Measurements from ENCODE around the gene LGI4. TPM values are rescaled to one million over a fixed set of nuclear protein-coding genes. Genes with fewer than 3 reads are reported as not detected.
"Not testable (repeated sequence)": the region's sequence is repeated elsewhere in the genome, so short reads cannot be mapped to it uniquely, and the experiment has no call there.

The LGI4 gene
- total and polyA plus RNA-seq, 8 donors = 3.1 to 40.0 (median 13.4) TPM

DNA sequence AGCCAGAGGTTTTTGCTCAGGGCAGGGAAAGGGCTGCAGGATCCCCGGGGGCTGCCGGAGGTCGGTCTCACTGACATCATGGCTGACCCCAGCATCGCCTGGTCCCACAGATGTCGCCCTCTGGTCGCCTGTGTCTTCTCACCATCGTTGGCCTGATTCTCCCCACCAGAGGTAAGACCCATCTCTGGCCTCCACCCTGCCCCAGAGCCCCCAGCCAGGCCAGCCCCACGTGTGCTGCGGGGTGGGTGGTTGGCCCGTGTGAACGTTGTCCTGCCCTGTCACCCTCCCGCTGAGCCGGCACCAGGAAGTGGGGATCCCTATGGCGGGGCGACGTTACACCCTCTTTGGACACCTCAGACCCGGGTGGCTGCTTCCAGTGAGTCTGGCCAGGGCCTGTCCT lies 20.6 kb upstream of the LGI4 start:
- H3K9me3 ChIP-seq = no peaks in the 10 kb centered on the region
- peaks cover 0 to 58% (median 9%) of the 10 kb centered on the region in 3 donors for H3K27me3 ChIP-seq
- intact Hi-C loops (cut with DNase I; ENCODE audit: low total_unique reads) = no loop called here
- WGBS, 5 donors = 20 to 37% (median 27%) methylated on average over 12 to 17 of the region's 17 CpGs
- no peak for DNase-seq
- TF ChIP-seq EP300 (IDR thresholded peaks at IDR 0.05) = no peak
- TF ChIP-seq, protein P1, sequence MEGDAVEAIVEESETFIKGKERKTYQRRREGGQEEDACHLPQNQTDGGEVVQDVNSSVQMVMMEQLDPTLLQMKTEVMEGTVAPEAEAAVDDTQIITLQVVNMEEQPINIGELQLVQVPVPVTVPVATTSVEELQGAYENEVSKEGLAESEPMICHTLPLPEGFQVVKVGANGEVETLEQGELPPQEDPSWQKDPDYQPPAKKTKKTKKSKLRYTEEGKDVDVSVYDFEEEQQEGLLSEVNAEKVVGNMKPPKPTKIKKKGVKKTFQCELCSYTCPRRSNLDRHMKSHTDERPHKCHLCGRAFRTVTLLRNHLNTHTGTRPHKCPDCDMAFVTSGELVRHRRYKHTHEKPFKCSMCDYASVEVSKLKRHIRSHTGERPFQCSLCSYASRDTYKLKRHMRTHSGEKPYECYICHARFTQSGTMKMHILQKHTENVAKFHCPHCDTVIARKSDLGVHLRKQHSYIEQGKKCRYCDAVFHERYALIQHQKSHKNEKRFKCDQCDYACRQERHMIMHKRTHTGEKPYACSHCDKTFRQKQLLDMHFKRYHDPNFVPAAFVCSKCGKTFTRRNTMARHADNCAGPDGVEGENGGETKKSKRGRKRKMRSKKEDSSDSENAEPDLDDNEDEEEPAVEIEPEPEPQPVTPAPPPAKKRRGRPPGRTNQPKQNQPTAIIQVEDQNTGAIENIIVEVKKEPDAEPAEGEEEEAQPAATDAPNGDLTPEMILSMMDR (IDR thresholded peaks at IDR 0.05) = no peak
- no peak for TF ChIP-seq POLR2AphosphoS5 (IDR thresholded peaks at IDR 0.05)
- no peak for TF ChIP-seq POLR2A (IDR thresholded peaks at IDR 0.05)
- peaks cover 7 to 34% (median 31%) of the 10 kb centered on the region in 4 donors for H3K36me3 ChIP-seq
- H3K4me1 ChIP-seq = peaks cover 19 to 34% (median 26%) of the 10 kb centered on the region in 4 donors
- peak overlapping the region; percentile 63 to 90 (median 85) for H3K27ac ChIP-seq
- H3K4me3 ChIP-seq = peak overlapping the region; percentile 54 to 82 (median 70)

DNA sequence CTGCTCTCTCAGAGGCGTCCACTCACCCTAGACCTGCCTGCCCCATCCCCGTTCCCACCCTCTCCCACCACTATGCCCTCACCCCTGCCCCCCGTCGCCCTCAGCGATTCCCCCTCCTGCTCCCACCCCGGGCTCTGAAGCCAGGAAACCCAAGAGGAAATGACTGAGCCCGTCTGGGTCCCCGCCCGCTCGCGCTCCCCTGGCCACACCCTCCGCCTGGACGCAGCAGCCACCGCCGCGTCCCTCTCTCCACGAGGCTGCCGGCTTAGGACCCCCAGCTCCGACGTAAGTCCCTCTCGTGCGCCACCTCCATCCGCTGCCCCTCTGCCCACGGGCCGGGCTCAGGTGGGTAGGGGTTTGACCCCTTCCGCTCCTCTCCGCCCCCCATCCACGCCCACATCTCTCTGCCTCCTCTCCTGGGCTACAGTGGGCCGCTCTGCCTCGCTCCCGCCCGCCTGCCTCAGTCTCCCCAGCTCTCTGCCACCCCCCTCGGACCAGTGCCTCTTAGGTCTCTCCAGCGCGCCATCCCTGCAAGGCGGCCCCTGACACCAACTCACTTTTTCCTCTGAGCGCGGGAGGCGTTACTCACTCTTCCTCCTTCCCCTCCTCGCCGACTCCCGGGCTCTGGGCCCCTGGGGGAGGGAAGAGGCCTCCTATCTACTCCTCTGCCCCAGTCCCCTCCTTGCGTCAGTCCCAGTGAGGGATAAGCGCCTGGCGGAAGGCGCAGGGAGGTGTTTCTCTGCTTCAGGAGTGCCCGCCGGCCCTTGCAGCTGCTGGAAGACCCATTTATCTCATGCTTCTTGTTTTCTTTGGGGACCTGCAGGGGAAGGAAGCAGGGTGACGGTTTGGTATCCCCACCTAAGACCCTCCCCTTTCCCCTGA lies 19.9 kb upstream of the LGI4 start, which contains the start of gene FXYD5:
FXYD5 (plus strand) TSS at position 211 of the 882 bp plus-strand sequence. CDS start 816 bp downstream, outside the sequence.
- Histone ChIP-seq H3K27ac (peak within 1 kb of the TSS; percentile 63 to 90 (median 85)), H3K4me1 (peaks cover 19 to 34% (median 26%) of the 10 kb centered on the region in 4 donors), H3K4me3 (peak within 1 kb of the TSS; percentile 54 to 82 (median 70)), H3K27me3 (peaks cover 0 to 58% (median 9%) of the 10 kb centered on the region in 3 donors), H3K36me3 (peaks cover 7 to 28% (median 25%) of the 10 kb centered on the region in 4 donors), H3K9me3 (no peaks in the 10 kb centered on the region)
- 1 to 2% (median 1%) methylated on average over 42 to 49 of the region's 49 CpGs for WGBS, 5 donors
- TF ChIP-seq POLR2A (IDR thresholded peaks at IDR 0.05) (no peak), POLR2AphosphoS5 (IDR thresholded peaks at IDR 0.05) (peak in 2 of 3 donors; percentile 6 to 46), EP300 (IDR thresholded peaks at IDR 0.05) (no peak)
- TF ChIP-seq, protein P1 (IDR thresholded peaks at IDR 0.05) = no peak
- intact Hi-C loops (cut with DNase I; ENCODE audit: low total_unique reads) = no loop called here
- DNase-seq = peak; percentile 68 to 87

DNA sequence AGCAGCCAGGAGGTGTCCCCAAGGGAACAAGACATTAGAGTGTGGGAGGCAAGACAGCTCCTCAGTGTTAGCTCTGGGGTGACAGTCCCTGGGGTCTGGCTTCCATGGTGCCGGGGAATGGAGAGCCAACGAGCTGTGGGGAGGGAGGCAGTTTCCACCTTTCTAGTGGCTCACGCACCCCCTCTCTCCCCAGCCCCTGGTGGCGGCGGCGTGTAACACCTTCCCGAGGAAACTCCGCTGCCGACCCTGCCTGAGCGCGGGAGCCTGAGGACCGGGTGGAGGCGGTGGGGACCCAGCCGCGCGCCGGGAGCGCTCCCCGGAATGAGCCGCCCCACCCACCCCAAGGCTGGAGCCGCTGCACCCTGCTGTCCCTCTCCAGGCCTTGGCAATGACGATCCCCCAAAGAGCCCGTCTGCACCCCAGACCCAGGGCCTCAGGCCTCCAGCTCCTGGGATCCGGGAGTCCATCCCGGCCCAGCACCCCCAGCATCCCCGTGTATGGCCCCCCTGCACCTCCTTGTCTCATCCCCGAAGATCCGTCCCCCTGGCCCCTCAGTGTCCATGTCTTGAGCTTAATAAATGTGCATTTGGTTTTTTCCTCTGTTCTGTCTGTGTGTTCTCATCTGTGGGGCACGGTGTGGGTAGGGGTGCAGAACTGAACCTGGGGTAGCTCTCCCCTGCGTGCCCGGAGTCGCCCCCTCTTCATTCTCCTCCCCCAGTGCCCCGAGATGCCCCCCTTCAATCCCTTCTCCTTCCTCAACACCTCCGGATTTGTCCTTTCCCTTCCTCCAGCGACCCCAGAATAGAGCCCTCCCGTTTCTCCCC lies 19.1 kb upstream of the LGI4 start:
- Histone ChIP-seq H3K9me3 (no peaks in the 10 kb centered on the region), H3K4me1 (peaks cover 19 to 34% (median 26%) of the 10 kb centered on the region in 4 donors), H3K27ac (peak overlapping the region; percentile 63 to 90 (median 85)), H3K27me3 (peaks cover 0 to 58% (median 9%) of the 10 kb centered on the region in 3 donors), H3K36me3 (peaks cover 7 to 19% (median 16%) of the 10 kb centered on the region in 4 donors), H3K4me3 (peak overlapping the region; percentile 54 to 82 (median 70))
- intact Hi-C loops (cut with DNase I; ENCODE audit: low total_unique reads) = no loop called here
- no peak for TF ChIP-seq EP300 (IDR thresholded peaks at IDR 0.05)
- TF ChIP-seq, protein P1 (IDR thresholded peaks at IDR 0.05) = peak in 5 of 7 experiments; percentile 21 to 65 (median 44)
- WGBS, 5 donors = 0 to 1% (median 1%) methylated on average over 28 to 36 of the region's 36 CpGs
- peak; percentile 58 to 76 for DNase-seq

DNA sequence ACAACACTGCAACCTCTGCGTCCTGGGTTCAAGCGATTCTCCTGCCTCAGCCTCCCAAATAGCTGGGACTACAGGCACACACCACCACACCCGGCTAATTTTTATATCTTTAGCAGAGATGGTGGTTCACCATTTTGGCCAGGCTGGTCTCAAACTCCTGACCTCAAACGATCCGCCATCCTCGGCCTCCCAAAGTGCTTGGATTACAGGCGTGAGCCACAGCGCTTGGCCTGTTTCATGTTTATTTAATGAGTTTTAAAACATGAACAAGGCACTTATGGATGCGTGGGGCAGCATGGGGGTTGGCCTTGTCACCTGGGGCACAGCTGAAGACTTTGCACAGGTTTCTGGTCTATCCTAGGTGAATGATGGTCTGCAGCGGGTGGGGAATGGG lies 18.3 kb upstream of the LGI4 start:
- H3K9me3 ChIP-seq; DNase-seq; H3K27ac ChIP-seq; intact Hi-C loops (cut with DNase I; ENCODE audit: low total_unique reads); H3K4me3 ChIP-seq: not testable (repeated sequence)
- Histone ChIP-seq H3K4me1 (peaks cover 19 to 34% (median 26%) of the 10 kb centered on the region in 4 donors), H3K27me3 (peaks cover 0 to 58% (median 9%) of the 10 kb centered on the region in 3 donors), H3K36me3 (peaks cover 5 to 11% (median 10%) of the 10 kb centered on the region in 4 donors)
- 53 to 62% (median 60%) methylated on average over 10 of the region's 10 CpGs for WGBS, 5 donors
